Activated CD8-positive, alpha-beta memory T cell treated with anti-CD3 and anti-CD28 coated beads, Interleukin-2, amount 10 ng/mL, durations not matched to agents 7 days and 5 days (primary cell): ENCODE measurements around the gene PADI4. TPM values are rescaled to one million over a fixed set of nuclear protein-coding genes. Genes with fewer than 3 reads are reported as not detected.

Experiments
- ATAC-seq: fragments of 150-1000 bp; cut with Tn5 transposase; one replicate; pipeline ENCODE4 v1.10.0; 2021; ENCODE audit warnings: moderate library complexity
- CTCF ChIA-PET: fragments of 350-600 bp; sonication (Branson Sonifier 250); formaldehyde crosslinking; loops from one replicate; lab custom pipeline; 2021; ENCODE audit warnings: antibody characterized with exemption; lab: Charles Lee
- DNase-seq: peaks from one replicate; pipeline ENCODE4 v3.0.0-alpha.2; 2020
- H3K27ac Mint-ChIP-seq: one replicate; pipeline ENCODE4 v1.8.0; 2021; ENCODE audit warnings: mild to moderate bottlenecking, mixed read lengths
- H3K27me3 Mint-ChIP-seq: one replicate; pipeline ENCODE4 v1.8.0; 2021; ENCODE audit warnings: mixed read lengths
- H3K36me3 Mint-ChIP-seq: one replicate; pipeline ENCODE4 v1.8.0; 2021; ENCODE audit warnings: mild to moderate bottlenecking, mixed read lengths
- H3K4me1 Mint-ChIP-seq: one replicate; pipeline ENCODE4 v1.8.0; 2021; ENCODE audit warnings: mixed read lengths
- H3K4me3 Mint-ChIP-seq: one replicate; pipeline ENCODE4 v1.8.0; 2021; ENCODE audit warnings: mild to moderate bottlenecking, moderate library complexity, mixed read lengths
- H3K9me3 Mint-ChIP-seq: one replicate; pipeline ENCODE4 v1.8.0; 2022; ENCODE audit warnings: low read depth, mixed read lengths
- total RNA-seq, 2 experiments: library from RNA; stranded (reverse); gene quantifications; one replicate each; pipeline ENCODE4 v1.2.3, GENCODE V29; 2021

The PADI4 gene
- total RNA-seq, 2 experiments from 2014 or later = 0.41 to 0.45 TPM

- H3K27me3 Mint-ChIP-seq = no peaks in the 10 kb centered on the region
- H3K27ac Mint-ChIP-seq = no peak overlapping the region
- H3K4me3 Mint-ChIP-seq = no peak overlapping the region
- H3K4me1 Mint-ChIP-seq = peaks cover 9% of the 10 kb centered on the region
- ATAC-seq (no peak), DNase-seq (no peak)
- H3K36me3 Mint-ChIP-seq = no peaks in the 10 kb centered on the region
- no peaks in the 10 kb centered on the region for H3K9me3 Mint-ChIP-seq
- CTCF ChIA-PET = interaction anchor here (0.6 to 0.9 kb wide), 2 partner anchors 14 to 1655 kb away, joined by 3 read pairs; no protein-coding TSS in a partner anchor
Observed at GRCh38 chr1:17351598-17352324, 43.8 kb downstream of the PADI4 start.

GRCh38 chr1:17352419-17352909 is 44.5 kb downstream of the PADI4 start:
- Mint-ChIP-seq H3K4me3 (no peak overlapping the region), H3K27me3 (no peaks in the 10 kb centered on the region), H3K27ac (no peak overlapping the region), H3K4me1 (peaks cover 9% of the 10 kb centered on the region), H3K36me3 (no peaks in the 10 kb centered on the region), H3K9me3 (no peaks in the 10 kb centered on the region)
- ATAC-seq = no peak
- CTCF ChIA-PET = no interaction called here
- no peak for DNase-seq

- no peaks in the 10 kb centered on the region for H3K9me3 Mint-ChIP-seq
- ATAC-seq (peak; percentile 53), DNase-seq (peak; percentile 45)
- H3K27me3 Mint-ChIP-seq = no peaks in the 10 kb centered on the region
- peaks cover 5% of the 10 kb centered on the region for H3K4me1 Mint-ChIP-seq
- peak overlapping the region; percentile 8 for H3K4me3 Mint-ChIP-seq
- no peaks in the 10 kb centered on the region for H3K36me3 Mint-ChIP-seq
- H3K27ac Mint-ChIP-seq = no peak overlapping the region
- CTCF ChIA-PET = interaction anchor here (0.9 to 1.1 kb wide), 2 partner anchors 11 to 15 kb away, joined by 3 read pairs; no protein-coding TSS in a partner anchor
Observed at GRCh38 chr1:17355898-17356297, 47.9 kb downstream of the PADI4 start.

- no peaks in the 10 kb centered on the region for H3K9me3 Mint-ChIP-seq
- no peak for DNase-seq
- H3K27me3 Mint-ChIP-seq = no peaks in the 10 kb centered on the region
- ATAC-seq = no peak
- H3K4me3 Mint-ChIP-seq = peak overlapping the region; percentile 8
- no peak overlapping the region for H3K27ac Mint-ChIP-seq
- no peaks in the 10 kb centered on the region for H3K36me3 Mint-ChIP-seq
- CTCF ChIA-PET = interaction anchor here (1.1 kb wide), 1 partner anchor 16 kb away, joined by 3 read pairs; no protein-coding TSS in a partner anchor
- peaks cover 5% of the 10 kb centered on the region for H3K4me1 Mint-ChIP-seq
Observed at GRCh38 chr1:17356387-17357026, 48.5 kb downstream of the PADI4 start.

GRCh38 chr1:17358557-17358956 is 50.6 kb downstream of the PADI4 start:
- ATAC-seq = no peak
- Mint-ChIP-seq H3K4me3 (no peak overlapping the region), H3K4me1 (peaks cover 5% of the 10 kb centered on the region), H3K27ac (no peak overlapping the region), H3K36me3 (no peaks in the 10 kb centered on the region), H3K27me3 (no peaks in the 10 kb centered on the region), H3K9me3 (no peaks in the 10 kb centered on the region)
- DNase-seq = no peak
- CTCF ChIA-PET = no interaction called here

- H3K4me3 Mint-ChIP-seq = no peak overlapping the region
- no peak for DNase-seq
- CTCF ChIA-PET = no interaction called here
Observed at GRCh38 chr1:17359031-17359430, 51.0 kb downstream of the PADI4 start.

GRCh38 chr1:17359808-17360207 is 51.8 kb downstream of the PADI4 start:
- no peak overlapping the region for H3K27ac Mint-ChIP-seq
- no peak overlapping the region for H3K4me3 Mint-ChIP-seq
- peaks cover 5% of the 10 kb centered on the region for H3K4me1 Mint-ChIP-seq
- H3K9me3 Mint-ChIP-seq = no peaks in the 10 kb centered on the region
- H3K36me3 Mint-ChIP-seq = no peaks in the 10 kb centered on the region
- H3K27me3 Mint-ChIP-seq = no peaks in the 10 kb centered on the region
- DNase-seq = no peak
- CTCF ChIA-PET = no interaction called here
- no peak for ATAC-seq

More at GRCh38 chr1:17359031-17359430, 51.0 kb downstream of the PADI4 start:
- Mint-ChIP-seq H3K27me3 (no peaks in the 10 kb centered on the region), H3K27ac (no peak overlapping the region), H3K4me1 (peaks cover 5% of the 10 kb centered on the region), H3K36me3 (no peaks in the 10 kb centered on the region), H3K9me3 (no peaks in the 10 kb centered on the region)
- no peak for ATAC-seq

GRCh38 chr1:17360272-17360956 is 52.4 kb downstream of the PADI4 start:
- H3K36me3 Mint-ChIP-seq = no peaks in the 10 kb centered on the region
- no peaks in the 10 kb centered on the region for H3K27me3 Mint-ChIP-seq
- no peaks in the 10 kb centered on the region for H3K9me3 Mint-ChIP-seq
- peaks cover 5% of the 10 kb centered on the region for H3K4me1 Mint-ChIP-seq
- H3K27ac Mint-ChIP-seq = no peak overlapping the region
- CTCF ChIA-PET = no interaction called here
- H3K4me3 Mint-ChIP-seq = no peak overlapping the region
- no peak for ATAC-seq
- no peak for DNase-seq

- Mint-ChIP-seq H3K36me3 (no peaks in the 10 kb centered on the region), H3K27ac (no peak overlapping the region), H3K4me3 (no peak overlapping the region), H3K9me3 (no peaks in the 10 kb centered on the region), H3K27me3 (peaks cover 2% of the 10 kb centered on the region), H3K4me1 (peaks cover under 1% of the 10 kb centered on the region)
- CTCF ChIA-PET = no interaction called here
- ATAC-seq (no peak), DNase-seq (no peak)
Observed at GRCh38 chr1:17361687-17362086, 53.7 kb downstream of the PADI4 start.

GRCh38 chr1:17363351-17363750 is 55.4 kb downstream of the PADI4 start:
- H3K4me3 Mint-ChIP-seq = no peak overlapping the region
- peaks cover 5% of the 10 kb centered on the region for H3K27me3 Mint-ChIP-seq
- ATAC-seq = no peak
- no peak for DNase-seq
- no peaks in the 10 kb centered on the region for H3K36me3 Mint-ChIP-seq
- H3K9me3 Mint-ChIP-seq = no peaks in the 10 kb centered on the region
- CTCF ChIA-PET = no interaction called here
- H3K4me1 Mint-ChIP-seq = no peaks in the 10 kb centered on the region
- H3K27ac Mint-ChIP-seq = no peak overlapping the region

GRCh38 chr1:17363771-17364170 is 55.8 kb downstream of the PADI4 start:
- CTCF ChIA-PET = no interaction called here
- Mint-ChIP-seq H3K27ac (no peak overlapping the region), H3K4me1 (no peaks in the 10 kb centered on the region), H3K4me3 (no peak overlapping the region), H3K27me3 (peaks cover 5% of the 10 kb centered on the region), H3K9me3 (no peaks in the 10 kb centered on the region), H3K36me3 (no peaks in the 10 kb centered on the region)
- no peak for DNase-seq
- ATAC-seq = no peak

- H3K27ac Mint-ChIP-seq = no peak overlapping the region
- no peaks in the 10 kb centered on the region for H3K9me3 Mint-ChIP-seq
- no peak overlapping the region for H3K4me3 Mint-ChIP-seq
- DNase-seq (no peak), ATAC-seq (no peak)
- CTCF ChIA-PET = no interaction called here
- peaks cover 13% of the 10 kb centered on the region for H3K27me3 Mint-ChIP-seq
- H3K4me1 Mint-ChIP-seq = no peaks in the 10 kb centered on the region
- no peaks in the 10 kb centered on the region for H3K36me3 Mint-ChIP-seq
Observed at GRCh38 chr1:17365293-17365692, 57.3 kb downstream of the PADI4 start.

GRCh38 chr1:17369466-17369865 is 61.5 kb downstream of the PADI4 start:
- ATAC-seq = no peak
- Mint-ChIP-seq H3K36me3 (no peaks in the 10 kb centered on the region), H3K9me3 (no peaks in the 10 kb centered on the region), H3K4me3 (no peak overlapping the region), H3K4me1 (no peaks in the 10 kb centered on the region), H3K27me3 (peaks cover 13% of the 10 kb centered on the region), H3K27ac (no peak overlapping the region)
- CTCF ChIA-PET = no interaction called here
- DNase-seq = no peak
